ENCODE data around the gene CARNS1.

The CARNS1 gene

DNA sequence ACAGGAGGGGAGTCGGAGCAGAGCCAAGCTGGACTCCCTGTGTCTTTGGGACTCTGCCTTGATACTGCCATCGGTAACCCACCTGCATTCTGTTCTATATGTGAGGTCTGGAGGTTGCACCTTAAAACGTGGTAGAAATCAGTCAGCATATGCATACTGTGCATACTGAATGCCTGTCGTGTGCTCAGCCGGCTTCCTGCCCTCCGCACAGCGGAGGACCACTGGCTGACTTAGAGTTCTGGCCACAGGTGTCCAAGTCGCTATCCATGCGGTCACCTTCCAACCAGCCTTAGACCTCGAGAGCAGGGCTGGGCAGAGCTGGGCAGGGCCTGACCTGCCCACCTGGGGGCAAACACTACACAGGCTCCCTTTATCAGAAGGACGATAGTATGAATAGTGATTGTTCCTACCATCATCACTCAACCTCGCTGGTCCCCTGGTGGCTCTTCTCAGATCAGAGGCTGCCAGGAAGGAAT lies 7.8 kb upstream of the CARNS1 start:
- no peak for DNase-seq (ENCODE audit: extremely low spot score, insufficient read length, low read depth)
- FAIRE-seq, result no peak

DNA sequence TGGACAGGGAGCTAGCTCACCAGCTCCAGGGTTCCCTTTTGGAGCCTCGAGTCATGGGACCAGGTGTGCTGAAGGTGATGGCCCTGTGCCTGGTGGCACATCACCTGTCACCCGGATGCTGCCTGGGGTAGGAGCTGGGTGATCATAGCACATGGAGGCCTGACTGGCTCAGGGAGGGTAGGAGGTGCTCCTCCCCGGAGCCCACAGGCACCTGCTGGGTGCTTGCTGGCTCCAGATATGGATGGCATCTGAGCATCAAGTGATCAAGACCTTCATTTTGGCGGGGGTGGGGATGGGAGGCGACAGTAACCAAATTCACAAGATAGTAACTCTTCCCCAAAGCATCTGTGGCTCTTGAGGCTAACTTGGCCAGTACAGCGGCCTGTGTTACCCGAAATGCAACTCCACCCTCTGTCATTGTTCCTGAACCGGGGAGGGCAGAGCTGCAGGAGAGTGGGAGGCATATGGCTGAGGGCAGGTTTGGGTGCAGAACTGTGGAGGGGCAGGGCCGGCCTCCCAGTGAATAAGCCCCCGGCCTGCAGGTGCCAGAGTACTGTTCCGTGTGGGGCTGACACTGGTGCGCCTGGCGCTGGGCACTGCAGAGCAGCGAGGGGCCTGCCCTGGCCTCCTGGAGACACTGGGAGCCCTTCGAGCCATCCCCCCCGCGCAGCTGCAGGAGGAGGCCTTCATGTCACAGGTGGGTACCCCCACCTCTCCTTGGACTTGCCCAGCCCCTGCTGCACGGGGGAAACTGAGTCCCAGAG lies 6.9 kb upstream of the CARNS1 start:
- no peak for FAIRE-seq

DNA sequence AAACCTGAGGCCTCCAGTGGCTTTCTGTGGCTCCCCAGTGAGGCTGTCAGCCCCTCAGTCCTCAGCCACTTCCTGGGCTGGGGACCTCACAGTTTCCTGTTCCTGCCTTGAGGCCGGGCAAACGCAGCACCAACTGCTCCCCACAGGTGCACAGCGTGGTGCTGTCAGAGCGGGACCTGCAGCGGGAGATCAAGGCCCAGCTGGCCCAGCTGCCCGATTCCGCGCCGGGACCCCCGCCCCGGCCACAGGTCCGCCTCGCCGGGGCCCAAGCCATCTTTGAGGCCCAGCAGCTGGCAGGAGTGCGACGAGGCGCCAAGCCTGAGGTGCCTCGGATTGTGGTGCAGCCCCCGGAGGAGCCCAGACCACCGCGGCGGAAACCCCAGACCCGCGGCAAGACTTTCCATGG lies 6.2 kb upstream of the CARNS1 start:
- peak; percentile 65 for DNase-seq (ENCODE audit: extremely low spot score, insufficient read length, low read depth)

More for the DNA sequence above, 6.9 kb upstream of the CARNS1 start:
- DNase-seq (ENCODE audit: extremely low spot score, insufficient read length, low read depth), result no peak

DNA sequence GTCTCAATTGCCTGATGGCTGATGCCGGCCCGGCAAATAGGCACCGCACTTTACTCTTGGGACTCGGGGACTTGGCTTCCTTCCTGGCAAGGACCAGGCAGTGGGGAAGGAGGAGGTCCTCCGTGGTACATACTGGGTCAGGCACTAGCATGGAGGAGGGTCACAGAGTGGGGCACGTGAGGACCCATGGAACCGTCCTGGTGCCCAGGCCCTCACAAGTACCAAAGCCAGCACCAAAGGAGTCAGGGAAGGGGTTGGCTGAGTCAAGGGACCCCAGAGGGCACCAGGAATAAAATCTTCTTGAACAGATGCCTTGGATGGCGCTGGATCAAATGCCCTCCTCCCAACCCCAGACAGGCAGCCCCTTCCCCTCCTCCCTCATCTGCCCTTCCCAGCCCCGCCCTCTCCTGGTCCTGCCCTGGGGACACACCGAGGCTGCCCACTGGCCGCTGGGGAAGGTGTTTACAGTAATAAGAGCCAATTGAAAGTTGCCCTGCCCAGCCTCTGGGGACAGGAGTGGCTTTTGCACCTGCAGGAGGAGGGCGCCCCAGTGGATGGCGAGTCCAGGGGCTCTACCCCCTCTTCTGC lies 5.6 kb upstream of the CARNS1 start:
- no peak for DNase-seq (ENCODE audit: extremely low spot score, insufficient read length, low read depth)
- FAIRE-seq, result peak; percentile 60

More for the DNA sequence above, 6.2 kb upstream of the CARNS1 start:
- FAIRE-seq, result peak; percentile 94

DNA sequence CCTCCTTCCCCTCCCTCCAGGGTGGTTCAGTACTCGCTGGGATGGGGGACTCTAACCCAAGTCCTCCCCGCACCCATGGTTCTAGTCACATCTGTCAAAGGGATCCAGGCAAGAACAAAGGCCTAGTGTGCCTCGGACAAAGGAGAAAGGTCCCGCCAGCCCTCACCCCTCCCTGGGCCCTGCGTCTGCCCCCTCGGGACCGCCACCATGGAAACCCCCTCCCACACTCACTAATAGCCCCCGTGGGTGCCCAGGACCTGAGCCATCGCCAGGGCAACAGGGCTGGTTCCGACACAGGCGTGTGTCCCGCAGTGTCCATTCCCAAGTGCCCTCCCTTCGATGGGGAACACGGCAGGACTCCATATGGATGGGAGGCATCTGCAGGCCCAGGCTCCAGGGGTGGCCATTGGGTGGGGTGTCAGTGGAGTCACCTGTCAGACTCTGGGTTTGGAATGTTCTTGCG lies 5.1 kb upstream of the CARNS1 start:
- no peak for FAIRE-seq

DNA sequence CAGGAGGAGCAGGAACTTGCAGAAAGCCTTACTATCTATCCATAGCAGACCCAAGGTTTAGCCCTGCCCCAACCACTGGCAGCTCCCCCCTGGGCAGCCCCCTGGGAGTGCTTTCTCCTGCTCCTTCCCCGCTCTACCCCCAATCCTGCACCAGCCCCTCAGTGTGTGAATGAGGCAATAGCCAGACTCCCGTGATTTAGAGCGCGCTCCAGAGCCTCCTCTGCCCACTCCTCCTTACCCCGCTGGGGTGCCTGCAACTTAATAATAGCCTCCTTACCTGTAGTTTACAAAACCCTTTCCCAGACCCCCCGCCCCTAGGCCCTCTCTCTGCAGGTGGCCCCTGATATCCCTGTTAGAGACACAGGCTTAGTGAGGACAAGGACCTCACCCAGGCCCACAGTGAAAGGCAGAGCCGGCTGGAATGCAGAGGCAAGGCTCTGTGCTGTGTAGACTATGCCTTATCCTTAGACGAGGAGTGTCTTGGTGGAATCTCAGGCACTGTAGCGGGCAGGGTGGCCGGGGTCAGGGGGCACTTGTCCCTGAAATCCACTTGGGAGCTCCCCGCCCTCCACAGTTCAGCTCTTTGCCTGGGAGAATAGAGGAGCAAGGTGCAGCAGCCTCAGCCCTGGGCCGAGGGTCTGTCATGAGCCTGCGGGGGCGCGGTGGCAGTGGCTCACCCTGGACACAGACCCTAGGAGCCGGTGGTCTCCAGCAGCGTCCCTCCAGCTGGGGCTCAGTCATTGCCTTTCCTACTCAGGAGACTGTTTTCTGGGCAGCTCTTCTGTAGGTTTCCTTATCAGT lies 4.3 kb upstream of the CARNS1 start:
- no peak for DNase-seq (ENCODE audit: extremely low spot score, insufficient read length, low read depth)
- no peak for FAIRE-seq

More for the DNA sequence above, 5.1 kb upstream of the CARNS1 start:
- no peak for DNase-seq (ENCODE audit: extremely low spot score, insufficient read length, low read depth)

DNA sequence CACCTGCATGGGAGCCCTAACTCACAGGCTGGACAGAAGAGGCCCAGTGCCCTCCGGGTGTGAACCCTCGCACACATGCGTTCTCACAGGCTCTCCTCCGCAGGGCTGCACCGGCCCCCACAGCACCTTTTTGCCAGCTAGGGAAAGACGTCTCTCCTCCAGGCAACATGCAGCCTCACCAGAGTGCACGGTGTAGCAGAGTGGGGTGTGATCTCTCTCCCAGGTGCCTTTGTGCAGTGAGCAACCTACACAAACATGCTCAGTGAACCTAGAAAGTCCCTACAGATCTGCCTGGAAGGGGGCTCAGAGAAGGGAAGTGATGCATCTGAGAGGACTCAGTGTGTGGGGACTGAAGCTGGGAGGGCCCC lies 3.7 kb upstream of the CARNS1 start:
- DNase-seq (ENCODE audit: extremely low spot score, insufficient read length, low read depth) (no peak), FAIRE-seq (no peak)

DNA sequence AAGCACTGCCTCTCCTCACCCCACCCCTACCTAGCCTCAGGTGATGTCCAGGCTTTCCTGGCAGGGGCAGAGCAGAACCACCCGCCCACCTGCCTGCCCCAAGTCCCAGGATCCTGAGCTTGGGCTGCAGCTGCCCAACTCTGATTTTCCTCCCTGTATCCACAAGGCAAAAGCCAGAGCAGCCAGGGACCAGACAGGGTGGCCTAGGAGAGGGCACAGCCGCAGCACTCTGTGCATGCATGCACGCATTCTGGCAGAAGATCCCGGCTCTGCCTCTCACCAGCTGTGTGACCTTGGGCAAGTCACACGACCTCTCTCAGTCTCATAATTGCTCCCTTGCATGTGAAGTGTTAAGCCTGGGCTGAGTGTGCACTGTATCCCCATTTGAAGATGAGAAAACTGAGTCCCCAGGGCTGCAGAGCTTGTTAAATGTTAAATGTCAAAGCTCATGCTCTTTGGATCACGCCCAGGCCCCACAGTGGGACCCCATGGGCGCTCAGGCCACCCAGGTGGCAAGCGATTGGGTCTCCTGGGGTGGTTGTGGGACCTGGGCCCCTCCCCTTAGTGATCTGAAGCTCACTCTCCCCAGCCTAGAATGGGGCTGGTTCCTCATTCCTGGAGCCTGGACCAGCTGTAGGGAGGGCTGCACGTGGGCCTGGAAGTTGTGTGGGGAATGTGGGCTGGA lies 2.8 kb upstream of the CARNS1 start:
- FAIRE-seq, result peak; percentile 15
- no peak for DNase-seq (ENCODE audit: extremely low spot score, insufficient read length, low read depth)

DNA sequence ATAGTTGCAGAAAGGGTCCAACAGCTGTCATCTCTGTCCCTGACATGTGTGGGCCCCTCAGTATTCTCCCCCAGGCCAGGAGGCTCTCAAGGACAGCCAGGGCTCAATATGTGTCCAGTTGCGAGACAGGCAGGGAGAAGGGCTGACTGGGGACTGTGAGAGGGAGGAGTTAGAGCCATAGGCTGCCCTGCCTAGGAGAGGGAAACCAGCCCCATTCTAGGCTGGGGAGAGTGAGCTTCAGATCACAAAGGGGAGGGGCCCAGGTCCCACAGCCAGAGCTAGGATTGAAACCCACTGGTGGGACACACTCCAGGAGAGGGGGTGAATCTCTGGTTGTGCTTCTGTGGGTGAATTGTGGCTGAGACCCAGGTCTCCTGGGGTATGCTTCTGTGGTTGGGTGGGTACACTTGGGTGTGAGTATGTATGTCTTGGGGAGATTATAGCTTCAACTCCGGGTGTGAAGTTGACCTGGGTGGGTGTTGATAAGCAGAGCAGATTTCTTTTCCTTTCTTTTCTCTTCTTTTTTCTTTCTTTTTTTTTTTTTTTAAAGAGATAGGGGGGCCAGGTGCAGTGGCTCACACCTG lies 2.1 kb upstream of the CARNS1 start:
- no peak for FAIRE-seq
- DNase-seq (ENCODE audit: extremely low spot score, insufficient read length, low read depth), result no peak

DNA sequence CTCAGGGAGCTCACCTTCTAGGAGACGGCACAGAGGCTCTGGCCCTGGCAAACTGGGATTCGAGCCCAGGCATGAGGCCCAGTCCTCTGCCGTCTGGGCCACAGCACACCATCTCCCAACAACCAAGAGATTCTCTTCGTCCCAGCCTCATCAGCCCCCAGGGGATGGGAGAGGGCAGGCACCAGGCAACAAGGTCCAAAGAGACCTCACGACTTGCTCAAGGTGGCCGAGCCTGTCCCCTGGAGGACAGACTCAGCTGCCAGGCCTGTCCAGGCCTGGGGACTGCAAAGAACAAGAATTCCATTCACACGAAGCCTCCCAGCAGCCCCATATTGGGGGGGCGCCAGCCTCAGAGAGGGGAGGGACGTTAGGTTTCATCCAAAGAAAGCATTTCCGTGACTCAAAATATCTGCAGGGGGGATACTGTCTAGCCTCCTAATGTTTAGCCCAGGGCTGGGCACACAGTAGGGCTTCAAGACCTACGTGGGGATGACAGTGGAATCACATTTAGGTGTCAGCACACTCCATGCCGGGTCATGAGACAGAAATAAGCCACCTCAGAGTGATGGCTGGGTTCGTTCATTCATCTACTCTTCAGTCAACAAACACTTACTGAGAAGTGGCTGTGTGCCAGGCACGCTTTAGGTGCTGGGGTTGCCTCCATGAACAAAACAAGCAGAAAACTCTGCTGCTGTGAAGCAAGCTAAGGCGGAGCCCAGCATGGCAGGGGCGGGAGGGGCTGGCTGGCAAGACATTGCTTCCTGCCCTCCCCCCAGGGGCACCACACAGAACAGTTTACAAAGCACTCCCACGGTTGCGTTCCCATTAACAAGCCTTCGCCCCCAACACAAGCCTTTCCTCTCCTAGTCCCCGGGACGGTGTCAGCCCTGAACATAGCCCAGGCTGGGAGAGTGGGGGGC lies 1.2 kb downstream of the CARNS1 start:
- DNase-seq (ENCODE audit: extremely low spot score, insufficient read length, low read depth) (no peak), FAIRE-seq (no peak)

DNA sequence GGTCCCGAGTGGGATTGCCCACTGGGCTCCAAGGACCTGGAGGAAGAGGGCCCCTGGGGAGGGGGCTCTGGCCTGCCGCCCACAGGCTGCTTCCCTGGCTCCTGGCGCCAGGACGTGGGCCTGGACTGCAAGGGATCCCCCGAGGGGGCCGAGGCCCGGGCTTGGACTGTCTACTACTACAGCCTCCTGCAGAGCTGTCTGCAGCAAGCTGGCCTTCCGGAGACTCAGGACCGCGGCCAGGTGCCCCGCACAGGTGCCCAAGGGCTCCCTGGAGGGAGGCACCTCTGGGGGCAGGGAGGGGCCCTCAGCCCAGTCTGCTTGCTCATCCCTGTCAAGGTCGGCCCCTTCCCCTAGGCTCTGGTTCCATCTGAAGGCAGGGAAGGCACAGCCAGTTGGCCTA lies 1.9 kb downstream of the CARNS1 start:
- FAIRE-seq, result no peak
- no peak for DNase-seq (ENCODE audit: extremely low spot score, insufficient read length, low read depth)

DNA sequence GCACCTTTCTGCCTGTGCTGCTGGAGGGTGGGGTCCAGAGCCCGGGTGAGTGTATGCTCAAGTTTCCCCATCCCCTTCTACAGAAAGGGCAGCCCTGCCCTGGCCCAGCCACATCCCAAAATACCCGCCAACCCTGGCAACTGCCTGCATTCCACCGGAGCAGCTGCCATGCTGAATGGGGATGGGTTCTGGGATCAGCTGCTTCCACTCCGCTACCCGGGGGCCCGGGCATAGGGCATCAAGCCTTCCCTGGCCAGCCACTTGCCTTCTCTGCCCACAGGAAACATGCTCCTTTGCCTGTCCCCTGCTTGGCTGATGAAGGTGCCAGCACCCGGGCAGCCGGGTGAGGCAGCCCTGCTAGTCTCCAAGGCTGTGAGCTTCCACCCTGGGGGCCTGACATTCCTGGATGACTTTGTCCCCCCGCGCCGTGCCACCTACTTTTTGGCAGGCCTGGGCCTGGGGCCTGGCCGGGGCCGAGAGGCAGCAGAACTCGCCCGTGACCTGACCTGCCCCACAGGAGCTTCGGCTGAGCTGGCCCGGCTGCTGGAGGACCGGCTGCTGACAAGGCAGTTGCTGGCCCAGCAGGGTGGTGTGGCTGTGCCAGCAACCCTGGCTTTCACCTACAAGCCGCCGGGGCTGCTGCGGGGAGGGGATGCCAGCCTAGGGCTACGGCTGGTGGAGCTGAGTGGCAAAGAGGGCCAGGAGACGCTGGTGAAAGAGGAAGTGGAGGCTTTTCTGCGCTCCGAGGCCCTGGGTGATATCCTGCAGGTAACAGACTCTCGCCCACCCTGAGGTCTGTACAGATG lies 3.2 kb downstream of the CARNS1 start:
- DNase-seq (ENCODE audit: extremely low spot score, insufficient read length, low read depth) (no peak), FAIRE-seq (no peak)

DNA sequence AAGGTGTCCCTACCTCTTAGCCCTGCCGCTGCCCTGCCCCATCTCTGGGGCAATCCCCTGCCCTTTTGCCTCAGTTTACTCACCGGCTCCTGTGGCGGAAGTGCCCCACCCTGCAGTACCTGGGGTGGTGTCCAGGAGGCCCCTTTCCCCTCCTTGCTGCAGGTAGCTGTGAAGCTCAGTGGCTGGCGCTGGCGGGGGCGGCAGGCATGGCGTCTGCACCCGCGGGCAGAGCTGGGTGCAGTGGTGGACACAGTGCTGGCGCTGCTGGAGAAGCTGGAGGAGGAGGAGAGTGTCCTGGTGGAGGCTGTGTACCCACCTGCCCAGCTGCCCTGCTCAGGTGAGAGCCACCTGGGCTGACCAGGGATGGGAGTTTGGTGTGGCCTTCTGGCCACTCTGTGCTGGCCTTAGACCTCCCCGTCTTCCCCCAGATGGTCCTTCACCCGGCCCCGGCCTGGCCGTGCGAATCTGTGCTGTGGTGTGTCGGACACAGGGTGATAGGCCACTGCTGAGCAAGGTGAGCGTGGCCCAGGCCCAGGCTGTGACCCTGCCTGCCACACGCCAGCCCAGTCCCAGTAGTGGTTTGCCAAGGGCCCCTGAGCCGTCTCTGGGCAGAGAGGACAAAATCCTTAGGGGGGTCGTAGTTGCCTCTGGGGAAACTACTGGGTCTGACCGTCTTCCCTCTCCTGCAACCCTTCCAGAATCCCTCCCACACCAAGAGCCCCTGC lies 4.0 kb downstream of the CARNS1 start:
- DNase-seq (ENCODE audit: extremely low spot score, insufficient read length, low read depth), result no peak
- no peak for FAIRE-seq

DNA sequence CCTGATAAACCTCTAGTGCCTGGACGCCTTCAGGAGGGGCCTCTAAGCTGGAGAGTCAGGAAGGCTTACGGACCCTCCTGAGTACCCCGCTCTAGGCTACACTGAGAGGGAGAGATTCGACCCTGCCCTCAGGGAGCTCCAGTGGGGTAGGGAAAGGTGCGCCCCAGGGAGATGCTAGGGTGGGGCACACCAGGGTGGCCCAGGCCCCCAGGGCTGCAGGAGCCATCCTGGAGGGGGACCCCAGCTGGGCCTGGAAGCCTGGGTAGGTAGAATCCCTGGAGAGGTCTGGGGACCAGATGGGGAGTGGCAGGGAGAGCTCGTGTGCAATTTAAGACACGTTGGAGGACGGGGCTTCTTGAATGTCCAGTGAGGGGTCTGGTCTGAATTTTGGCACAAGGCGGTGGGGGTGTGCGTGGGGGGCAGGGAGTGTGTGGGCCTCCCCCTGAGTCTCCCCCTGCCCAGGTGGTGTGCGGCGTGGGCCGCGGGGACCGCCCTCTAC lies 4.7 kb downstream of the CARNS1 start:
- FAIRE-seq (no peak), DNase-seq (ENCODE audit: extremely low spot score, insufficient read length, low read depth) (no peak)

DNA sequence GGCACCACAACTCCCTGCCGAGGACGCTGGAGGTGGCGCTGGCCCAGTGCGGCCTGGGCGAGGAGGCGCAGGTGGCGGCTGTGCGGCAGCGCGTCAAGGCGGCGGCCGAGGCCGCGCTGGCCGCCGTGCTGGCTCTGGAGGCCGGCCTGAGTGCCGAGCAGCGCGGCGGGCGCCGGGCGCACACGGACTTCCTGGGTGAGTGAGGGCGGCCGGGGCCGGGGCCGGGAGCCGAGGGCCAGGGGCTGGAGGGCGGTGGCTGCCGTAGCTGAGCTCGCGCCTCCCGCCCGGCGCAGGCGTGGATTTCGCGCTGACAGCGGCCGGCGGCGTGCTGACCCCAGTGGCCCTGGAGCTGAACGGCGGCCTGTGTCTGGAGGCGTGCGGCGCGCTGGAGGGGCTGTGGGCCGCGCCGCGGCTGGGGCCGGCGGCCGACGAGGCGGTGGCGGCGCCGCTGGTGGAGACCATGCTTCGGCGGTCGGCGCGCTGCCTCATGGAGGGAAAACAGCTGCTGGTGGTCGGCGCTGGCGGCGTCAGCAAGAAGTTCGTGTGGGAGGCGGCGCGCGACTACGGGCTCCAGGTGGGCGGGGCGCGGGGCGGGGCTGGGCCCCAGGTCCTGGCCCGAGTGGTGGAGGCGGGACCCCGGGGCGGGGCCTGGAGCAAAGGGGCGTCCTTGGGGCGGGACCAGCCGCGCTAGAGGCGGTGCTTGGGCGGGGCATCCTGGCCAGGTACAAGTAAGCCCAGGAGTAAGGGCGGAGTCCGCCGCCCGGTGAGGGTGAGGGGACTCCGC lies 5.4 kb downstream of the CARNS1 start:
- peak; percentile 92 for FAIRE-seq
- peak; percentile 97 for DNase-seq (ENCODE audit: extremely low spot score, insufficient read length, low read depth)

DNA sequence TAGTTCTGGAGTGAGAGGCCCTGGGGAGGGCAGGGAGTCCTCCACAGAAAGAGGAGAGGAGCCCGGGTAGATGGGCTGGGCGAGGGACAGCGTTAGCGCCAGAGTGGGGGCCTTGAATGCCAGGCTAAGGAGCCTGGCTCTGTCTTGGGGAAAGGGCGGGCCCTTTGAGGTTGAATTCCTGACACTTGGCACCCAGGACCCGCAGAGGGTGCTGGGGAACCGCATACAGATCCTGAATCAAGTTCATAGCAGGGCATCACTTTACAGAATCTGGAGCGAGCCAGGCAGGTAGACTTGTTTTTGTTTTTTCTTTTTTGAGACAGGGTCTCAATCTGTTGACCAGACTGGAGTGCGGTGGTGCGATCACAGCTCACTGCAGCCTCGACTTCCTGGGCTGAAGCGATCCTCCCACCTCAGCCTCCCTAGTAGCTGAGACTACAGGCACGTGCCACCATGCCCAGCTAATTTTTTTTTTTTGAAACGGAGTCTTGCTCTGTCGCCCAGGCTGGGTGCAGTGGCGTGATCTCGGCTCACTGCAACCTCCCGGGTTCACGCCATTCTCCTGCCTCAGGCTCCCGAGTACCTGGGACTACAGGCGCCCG lies 6.1 kb downstream of the CARNS1 start:
- FAIRE-seq (no peak), DNase-seq (ENCODE audit: extremely low spot score, insufficient read length, low read depth) (no peak)
